ENCODE measurements around the gene ELMO1.
"Not testable (repeated sequence)": the region's sequence is repeated elsewhere in the genome, so short reads cannot be mapped to it uniquely, and the experiment has no call there.

The ELMO1 gene

DNA sequence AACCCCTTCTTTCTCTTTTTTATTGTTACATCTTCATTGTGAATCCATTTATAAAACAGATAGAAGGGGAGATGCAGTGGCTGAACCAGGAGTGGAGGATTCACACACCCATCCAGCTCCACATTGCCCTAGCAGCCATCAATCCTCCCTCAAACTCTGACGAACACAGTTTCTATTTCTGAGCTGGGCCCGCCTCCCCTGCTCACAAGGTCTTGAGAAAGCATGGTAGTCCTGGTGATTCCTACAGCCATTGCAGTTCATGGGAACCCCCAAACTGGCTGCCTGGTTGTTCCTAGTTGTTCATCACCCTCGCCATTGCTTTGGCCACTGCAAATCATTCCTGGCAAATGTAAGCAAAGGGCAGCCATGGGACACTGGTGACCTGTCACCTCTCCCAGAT lies 465.9 kb downstream of the ELMO1 start:
- DNase-seq (ENCODE audit: low read depth in 2 of 2): no peak

DNA sequence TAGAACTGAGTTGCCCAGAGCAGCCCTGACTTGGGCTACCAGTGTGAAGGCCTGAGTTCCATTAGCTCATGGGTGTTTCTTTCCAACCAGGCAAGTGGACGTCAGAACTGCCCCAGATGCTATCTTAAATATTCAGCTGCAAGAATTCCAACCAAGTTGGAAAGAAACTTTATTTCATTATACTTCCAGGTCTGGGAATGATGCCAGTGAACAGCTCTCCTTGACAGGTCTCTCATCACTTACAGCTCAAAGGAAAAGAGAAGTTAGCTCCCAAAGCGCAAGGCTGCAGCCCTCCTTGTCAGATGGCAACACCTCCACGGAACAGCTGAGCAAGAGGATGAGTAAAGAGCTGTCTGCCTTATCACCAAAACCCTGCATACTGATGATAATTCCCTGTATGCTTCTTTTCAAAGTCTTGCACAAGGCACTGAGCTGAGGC lies 468.8 kb downstream of the ELMO1 start:
- DNase-seq (ENCODE audit: low read depth in 2 of 2): no peak

DNA sequence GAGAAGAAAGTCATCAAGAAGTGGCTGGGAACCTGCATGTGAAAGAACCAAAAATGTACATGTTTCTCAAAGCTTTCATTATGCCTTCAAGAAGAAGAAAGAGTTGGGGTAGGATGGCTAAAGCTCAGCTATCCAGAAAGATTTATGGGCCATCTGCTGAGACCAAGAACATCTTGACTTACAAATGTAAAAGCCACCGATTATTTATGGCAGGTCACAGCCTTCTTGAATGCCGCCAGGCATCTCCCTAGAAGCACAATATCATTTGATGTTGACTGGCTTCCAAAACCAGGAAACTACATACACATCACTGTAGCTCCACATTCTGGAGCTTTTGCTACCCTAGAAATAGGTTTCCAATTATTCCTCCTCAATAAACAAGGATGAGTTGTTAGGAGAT lies 470.2 kb downstream of the ELMO1 start:
- no peak for DNase-seq (ENCODE audit: low read depth in 2 of 2)

DNA sequence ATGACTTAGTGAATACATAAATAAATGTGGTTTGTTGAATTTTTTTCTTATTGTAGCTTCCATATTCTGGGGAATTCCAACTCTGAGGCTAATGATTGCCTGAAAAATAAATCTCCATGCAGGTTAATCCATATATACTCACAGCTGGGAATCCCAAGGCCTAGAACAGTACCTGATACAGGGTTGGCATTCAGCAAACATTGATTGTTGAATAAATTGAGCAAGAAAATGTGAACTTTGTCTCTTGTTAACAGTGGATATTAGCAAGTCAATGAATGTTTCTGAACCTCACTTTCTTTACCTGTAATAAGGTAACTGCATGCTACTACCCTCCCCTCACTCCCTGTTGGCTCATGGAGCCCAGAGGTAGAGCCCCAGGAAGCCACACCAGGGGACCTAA lies 470.8 kb downstream of the ELMO1 start:
- DNase-seq (ENCODE audit: low read depth in 2 of 2): no peak

DNA sequence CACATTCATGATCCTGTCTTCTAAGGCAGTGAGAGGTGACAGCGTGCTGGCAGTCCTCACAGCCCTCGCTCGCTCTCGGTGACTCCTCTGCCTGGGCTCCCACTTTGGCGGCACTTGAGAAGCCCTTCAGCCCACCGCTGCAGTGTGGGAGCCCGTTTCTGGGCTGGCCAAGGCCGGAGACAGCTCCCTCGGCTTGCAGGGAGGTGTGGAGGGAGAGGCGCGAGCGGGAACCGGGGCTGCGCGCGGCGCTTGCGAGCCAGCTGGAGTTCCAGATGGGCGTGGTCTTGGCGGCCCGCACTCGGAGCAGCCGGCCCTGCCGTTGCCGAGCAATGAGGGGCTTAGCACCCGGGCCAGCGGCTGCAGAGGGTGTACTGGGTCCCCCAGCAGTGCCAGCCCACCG lies 475.1 kb downstream of the ELMO1 start:
- DNase-seq (ENCODE audit: low read depth in 2 of 2): not testable (repeated sequence)

DNA sequence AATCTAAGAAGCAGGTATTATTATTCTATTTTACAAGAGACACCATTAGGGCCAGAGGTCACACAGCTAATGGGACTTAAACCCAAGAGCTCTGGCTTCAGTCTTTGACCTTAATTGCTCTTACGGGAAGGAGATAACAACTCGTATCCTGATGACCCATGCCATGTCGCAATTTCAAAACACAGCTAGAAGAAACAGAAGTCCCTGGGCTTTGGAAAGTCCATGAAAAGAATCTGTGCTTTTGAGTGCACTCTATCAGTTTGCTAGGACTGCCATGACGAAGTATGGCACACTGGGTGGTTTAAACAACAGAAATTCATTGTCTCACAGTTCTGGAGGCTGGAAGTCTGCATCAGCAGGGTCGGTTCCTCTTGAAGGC lies 476.5 kb downstream of the ELMO1 start:
- no peak for DNase-seq (ENCODE audit: low read depth in 2 of 2)

DNA sequence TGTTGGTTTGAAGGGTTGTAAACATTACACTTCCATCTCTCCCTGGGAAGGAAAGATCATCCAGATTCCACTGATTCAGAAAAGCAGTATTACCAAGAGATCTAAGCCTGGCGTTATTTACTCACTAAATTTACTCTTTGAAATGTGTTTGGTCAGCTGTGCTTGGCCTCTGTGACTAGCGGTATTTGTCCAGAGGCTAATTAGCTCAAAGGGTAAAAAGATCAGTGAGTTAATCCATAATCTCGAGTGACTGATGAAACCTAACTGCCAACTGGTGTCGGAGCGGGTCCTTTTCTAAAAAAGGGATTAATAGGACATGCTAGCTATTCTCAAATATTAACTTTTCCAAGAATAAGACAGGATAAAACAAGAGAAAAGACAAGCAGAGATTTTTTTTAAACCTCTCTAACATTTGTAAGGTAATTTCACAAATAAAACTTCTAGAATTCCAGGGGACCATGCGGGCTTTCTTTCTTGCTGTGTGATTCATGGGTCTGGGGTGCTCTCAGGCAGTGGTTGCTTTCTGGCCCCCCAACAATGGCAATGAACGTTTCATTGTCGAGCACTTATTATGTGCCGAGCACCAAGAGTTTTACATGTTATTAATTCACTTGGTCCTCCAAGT lies 477.0 kb downstream of the ELMO1 start:
- no peak for DNase-seq (ENCODE audit: low read depth in 2 of 2)

DNA sequence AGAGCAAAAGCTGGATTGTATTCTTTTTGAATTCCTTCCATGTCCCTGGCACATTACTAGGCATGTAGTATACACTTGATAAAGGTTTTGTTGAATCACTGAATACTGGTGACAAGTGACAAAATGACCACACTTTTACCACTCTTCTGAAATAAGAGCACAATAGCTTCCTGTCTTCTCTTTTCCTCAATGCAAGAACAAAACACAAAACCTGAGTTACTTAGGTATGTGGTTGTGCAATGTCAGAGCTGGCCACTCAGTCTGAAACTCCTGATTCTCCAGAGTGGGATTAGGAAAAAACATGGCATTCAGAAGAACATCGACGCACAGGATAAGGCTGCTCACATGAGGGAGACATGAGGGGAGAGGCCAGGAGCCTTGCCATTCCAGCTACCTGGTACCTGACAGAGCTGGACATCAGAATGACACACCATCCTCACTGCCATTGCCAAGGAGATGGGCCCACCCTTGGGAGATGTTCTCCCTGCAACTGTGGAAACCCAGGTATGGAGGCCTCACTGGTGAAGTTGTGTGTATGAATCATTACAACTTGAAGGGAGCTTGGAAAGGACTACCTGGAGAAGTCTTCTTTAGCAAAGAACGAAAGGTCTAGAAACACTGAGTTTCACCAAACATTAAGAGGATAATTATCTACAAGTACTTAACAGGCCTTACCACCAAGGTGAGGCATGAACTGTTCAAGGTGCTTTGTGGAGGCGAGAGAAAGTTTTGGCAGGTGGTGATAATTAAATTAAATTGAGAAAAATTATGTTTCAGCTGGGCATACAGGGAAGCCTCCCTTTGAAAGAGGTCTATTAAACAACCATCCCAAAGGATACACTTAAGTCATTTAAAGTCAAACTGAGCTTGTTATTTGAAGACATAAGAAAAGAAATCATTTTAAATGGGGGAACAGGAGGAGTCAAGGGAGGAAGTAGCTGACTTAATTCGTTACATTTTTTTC lies 477.8 kb downstream of the ELMO1 start:
- DNase-seq (ENCODE audit: low read depth in 2 of 2): no peak

DNA sequence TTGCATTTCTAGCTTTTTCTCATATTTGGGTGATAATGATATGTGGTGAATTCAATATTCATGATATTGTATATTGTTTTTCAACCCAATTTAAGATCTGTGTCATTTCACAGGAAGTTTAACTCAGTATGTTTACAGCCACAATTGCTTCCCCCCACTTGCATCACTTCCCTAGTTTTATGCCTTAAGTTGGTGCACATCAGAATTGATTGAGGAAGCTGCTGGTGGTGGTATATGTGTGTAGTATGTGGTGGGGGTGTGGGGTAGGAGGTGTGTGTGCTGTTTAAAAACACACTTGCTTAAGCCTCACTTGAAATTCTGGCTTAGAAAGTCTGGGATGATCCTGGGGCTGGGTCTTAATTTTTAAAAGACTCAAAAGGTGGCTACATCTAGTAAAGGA lies 479.3 kb downstream of the ELMO1 start:
- no peak for DNase-seq (ENCODE audit: low read depth in 2 of 2)

DNA sequence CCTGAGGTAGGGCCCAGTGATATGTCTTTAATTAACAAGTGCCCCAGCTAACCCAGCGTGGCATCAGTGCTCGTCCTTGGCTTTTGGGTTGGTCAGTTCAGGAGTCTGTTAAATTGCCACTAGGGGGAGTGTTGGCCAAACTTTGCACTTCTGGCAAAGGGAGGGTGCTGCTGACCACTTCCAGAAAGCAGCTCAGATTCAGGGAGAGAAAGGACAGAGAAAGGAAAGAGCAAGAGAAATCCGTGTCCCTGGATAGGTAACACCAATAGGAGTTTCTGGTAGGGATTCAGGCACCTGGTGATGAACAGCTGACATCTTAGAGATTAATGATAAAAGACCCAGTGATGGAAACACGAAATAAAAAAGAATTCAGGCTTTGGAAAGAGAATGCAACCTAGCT lies 481.3 kb downstream of the ELMO1 start:
- DNase-seq (ENCODE audit: low read depth in 2 of 2): no peak

DNA sequence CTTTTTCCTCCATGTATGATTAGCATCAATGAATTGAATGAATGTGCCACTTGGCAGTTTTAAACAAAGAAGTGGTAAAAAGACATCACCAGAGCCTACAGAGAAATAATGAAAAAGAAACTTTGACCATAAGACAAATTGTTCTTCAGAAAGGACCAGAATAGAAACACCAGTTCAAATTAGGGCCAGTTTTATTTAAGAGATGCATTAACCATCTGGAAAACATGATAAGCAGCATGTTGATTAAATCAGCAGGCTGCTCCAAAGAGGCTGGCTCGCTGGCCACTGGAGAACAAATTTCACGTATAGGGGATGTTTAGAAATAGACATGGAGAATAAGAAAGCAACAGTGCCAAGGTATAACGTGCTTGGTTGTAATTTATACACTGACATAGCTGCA lies 482.0 kb downstream of the ELMO1 start:
- no peak for DNase-seq (ENCODE audit: low read depth in 2 of 2)

DNA sequence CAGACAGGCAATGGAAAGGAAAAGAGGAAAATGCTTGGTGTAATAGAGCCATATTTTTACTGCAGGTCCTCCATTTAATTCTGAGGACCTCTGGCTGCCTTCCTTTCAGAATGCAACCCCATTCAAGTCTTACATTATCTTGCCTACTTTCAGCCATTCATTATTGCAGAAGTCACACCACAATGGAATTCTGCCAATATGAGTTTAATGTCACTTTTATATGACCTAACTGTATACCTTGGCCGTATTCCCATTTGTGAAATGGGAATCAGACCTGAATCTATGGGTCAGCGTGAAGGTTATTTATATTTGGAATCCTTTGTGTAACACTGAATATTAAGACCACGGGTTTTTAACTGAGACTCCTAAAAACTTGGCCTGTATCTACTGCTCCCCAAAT lies 482.6 kb downstream of the ELMO1 start:
- DNase-seq (ENCODE audit: low read depth in 2 of 2): no peak

DNA sequence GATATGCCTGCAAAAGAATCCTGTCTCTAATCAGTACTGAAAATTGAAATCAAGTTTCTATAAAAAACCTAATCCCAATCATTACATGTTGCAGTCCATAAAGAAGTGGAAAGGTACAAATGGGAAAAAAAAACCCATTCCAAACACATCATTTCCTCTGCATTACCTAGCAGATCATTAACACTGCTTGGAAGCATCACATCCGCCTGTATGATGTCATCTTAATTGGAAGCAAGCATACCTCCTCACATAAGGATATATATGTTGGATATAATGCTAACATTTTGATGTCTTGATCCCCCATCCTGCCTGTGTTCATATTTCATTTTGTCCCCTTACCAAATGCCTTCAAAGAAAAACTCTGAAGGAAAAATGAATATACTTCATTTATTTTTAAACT lies 483.0 kb downstream of the ELMO1 start:
- no peak for DNase-seq (ENCODE audit: low read depth in 2 of 2)

DNA sequence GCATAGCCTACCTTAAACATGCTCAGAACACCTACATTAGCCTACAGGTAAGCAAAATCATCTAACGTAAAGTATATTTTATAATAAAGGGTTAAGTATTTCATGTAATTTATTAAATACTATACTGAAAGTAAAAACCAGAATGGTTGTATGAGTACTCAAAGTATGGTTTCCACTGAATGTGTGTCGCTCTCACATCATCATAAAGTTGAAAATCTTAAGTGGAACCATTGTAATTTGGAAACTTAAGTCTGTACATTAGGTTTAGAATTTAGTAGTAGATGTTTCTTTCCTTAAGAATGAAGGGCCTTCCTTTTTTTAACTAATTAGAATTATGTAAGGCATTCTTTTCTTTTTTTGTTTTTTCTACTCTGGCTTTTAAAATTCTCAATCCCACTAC lies 484.4 kb downstream of the ELMO1 start:
- DNase-seq (ENCODE audit: low read depth in 2 of 2): no peak

DNA sequence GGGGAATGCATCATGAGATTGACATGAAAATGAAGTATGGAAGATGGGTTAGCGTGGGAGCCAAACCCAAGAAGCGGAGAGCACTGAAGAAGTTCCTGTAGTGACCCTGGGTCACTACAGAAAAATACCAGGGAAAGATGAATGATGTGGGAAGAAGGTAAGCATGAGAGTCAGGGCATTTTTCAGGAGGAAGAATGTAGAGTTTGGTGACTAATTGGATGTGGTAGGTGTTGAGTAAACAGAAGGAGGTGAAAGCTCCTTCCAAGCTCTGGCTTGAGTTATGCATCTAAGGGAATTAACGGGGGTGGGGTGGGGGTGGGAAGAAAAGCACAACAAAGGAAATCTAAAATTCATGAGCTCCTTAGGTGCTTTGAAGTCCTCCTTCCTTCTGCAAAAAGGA lies 486.3 kb downstream of the ELMO1 start:
- no peak for DNase-seq (ENCODE audit: low read depth in 2 of 2)

DNA sequence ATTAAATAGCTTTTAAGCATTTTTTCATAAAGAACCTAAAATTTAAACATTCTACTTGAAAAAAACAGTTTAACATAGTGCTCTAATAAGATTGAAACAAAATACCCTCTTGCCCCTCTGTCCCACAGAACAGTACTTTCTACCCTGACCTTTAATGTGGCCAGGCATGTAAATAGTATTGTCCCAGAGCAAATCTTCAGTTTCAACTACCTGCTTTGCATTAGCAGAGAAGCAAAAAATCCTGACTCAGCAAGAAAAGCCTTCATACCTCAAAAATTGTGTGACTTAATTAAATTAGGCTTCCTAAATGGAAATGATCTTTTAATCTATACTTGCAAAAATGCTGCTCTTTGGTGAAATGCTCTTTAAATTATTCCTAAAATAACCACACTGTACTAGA lies 487.0 kb downstream of the ELMO1 start:
- no peak for DNase-seq (ENCODE audit: low read depth in 2 of 2)

DNA sequence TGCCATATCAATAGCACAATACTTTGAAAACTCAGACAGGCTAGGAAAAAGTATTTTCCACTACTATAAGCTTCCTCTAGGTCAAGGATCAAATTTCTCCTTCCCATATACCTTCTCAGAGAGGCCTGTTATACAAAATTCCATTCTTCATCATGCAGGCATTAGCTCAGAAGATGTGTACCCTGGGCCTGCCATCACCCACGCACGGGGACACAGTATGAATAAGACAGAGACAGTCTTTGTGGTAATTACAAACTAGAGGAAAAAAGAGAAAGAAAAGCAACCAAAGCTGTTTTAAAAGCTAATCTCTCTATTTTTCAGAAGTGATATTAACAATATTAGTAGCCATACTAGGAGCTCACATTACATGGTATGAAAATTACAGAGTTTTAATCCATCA lies 487.6 kb downstream of the ELMO1 start:
- DNase-seq (ENCODE audit: low read depth in 2 of 2): peak; percentile 14 to 24

DNA sequence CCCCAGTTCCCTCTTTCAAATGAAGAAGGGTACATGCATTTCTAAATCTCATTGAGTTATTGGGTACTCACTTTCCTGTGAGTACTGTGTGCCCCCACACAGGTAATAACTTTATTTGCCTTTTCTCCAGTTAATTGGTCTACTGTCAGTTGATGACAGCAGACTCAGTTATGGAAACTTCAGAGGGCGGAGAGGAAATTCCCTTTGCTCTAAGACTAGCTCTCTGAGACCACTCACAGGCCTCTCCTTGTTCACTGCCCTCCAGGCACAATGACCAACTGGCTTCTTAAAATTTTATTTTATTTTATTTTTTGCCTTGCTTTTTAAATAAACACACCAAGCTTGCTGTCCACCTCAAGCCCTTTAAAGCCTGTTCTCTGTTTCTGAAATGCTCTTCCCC lies 488.6 kb downstream of the ELMO1 start:
- DNase-seq (ENCODE audit: low read depth in 2 of 2): no peak

DNA sequence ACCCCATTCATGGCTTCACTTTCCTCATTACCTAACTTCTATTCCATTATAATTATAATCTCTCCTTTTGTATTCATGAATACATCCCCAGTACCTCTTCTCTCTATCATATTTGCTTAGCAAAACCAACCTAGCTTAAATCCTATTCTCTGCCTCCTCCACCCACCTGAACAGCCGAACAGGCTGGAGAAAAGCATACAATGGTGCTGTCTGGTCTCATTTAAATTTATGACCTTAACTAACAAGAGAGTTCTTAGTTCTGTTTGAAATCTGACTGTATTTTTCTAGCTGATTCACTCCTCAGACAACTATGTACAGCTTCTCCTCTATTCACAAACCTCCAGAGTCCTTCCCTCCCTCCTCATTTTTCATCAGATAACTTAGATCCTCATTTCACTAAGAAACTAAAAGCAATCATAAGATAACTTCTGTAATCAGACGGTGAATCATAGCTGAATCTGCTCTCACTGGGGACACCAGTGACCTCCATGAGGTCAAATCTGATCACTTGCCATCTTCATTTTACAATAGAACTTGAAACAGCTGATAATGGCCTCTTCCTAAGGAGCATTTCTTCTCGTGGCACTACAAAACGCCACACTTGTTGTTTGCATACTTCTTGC lies 490.4 kb downstream of the ELMO1 start:
- no peak for DNase-seq (ENCODE audit: low read depth in 2 of 2)

DNA sequence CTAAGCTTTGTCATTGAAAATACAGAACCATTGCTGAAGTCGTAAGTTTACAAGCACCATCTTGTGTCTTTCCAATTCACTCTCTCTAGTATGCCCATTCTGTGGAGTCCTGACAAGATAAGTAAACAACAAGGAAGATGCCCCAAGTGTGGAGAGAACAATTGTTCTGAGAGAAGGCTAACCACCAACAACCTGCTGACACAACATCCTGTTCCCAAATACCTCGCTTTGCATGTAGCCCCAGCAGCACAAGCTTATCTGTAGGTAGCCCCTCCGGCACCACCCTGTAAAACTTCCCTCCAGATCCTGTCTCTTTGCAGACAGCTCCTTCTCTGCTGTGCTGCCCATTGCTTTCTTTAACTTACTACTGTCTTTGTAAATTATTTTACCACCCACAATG lies 491.0 kb downstream of the ELMO1 start:
- no peak for DNase-seq (ENCODE audit: low read depth in 2 of 2)

DNA sequence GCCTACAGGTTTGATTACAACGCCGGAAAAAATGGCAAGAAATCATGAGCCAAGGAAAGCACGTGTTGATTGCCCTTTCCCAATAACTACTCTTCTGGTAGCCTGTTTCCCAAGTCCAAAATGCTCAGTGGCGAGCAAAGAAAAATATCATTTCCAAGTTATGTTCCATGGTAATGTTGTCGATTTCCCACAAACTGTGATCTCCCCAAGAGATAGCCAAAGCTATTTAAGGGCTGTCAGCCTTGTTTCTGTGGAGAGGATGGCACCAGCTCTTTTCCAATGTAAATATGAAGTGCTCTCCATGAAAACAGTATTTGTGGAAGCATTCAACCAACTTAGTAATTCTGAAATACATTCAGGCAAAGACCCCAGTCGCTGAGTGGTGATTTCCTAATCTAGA lies 491.9 kb downstream of the ELMO1 start:
- no peak for DNase-seq (ENCODE audit: low read depth in 2 of 2)

DNA sequence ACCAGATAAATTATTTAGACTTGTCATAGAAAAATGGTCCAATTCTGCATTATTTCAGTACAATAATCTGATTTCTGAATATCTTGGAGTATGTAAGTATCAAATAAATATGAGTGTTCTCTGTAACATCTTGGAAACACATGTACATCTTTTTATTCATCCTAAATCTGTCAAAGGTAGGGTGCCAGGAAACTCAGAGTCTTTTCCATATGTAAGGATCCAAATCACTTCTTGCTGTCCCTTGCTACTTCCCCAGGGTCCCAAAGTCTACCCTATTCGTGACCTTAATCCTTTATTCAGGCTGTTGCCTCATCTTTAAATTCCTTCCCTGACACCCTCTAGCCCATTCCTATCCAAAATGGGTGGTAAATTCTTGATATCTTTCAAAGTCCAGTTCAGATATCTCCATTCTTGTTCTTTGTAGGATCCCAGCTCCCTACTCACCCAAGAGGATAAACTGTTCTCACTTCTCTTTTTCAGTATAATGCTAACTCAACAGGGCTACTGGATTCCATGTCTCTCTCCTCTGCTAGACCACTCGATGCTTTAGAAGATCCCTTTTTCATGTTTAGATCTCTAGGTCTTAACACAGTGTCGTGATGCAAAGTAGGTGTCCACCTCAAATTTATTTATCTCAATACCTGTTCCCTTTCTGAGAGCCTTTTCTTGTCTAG lies 493.1 kb downstream of the ELMO1 start:
- DNase-seq (ENCODE audit: low read depth in 2 of 2): no peak
